GM12878 (cell line): ENCODE data around the gene GRIA4. TPM values are rescaled to one million over a fixed set of nuclear protein-coding genes. Genes with fewer than 3 reads are reported as not detected.

ENCODE experiments used
- MXI1 ChIP-seq: fragments of 150-350 bp; IDR thresholded peaks from 2 replicates; pipeline ENCODE4 v1.6.1; 2011; ENCODE audit warnings: low read depth, mild to moderate bottlenecking, inconsistent platforms, low read length, improper control_type of control experiment
- NR2C2 ChIP-seq: IDR thresholded peaks from 2 replicates; pipeline ENCODE4 v1.6.1; 2011; ENCODE audit warnings: borderline replicate concordance, low read depth; ENCODE audit not compliant: control insufficient read depth, insufficient read length
- SMAD1 ChIP-seq: fragments of 450-650 bp; IDR thresholded peaks from 2 replicates; pipeline ENCODE4 v1.6.1; 2018; ENCODE audit warnings: mild to moderate bottlenecking, low read depth; ENCODE audit not compliant: partially characterized antibody
- polyA plus RNA-seq, 11 experiments: library from polyadenylated mRNA; depleted of rRNA in 4 of 11; unstranded in 6 of 11; stranded (reverse) in 5 of 11; fragments of >200 nt; fragmentation: Nextera tagmentation in 4 of 11; fragmentation: Illumina TruSeq in 1 of 11; extraction: Ambion mirVana in 4 of 11; extraction: Trizol in 1 of 11; gene quantifications; 1 replicate in 1 of 11; 2 replicates in 10 of 11; pipeline versions ENCODE4 v1.2.1 to v1.2.3, GENCODE V29; 2011 to 2016; ENCODE audit warnings: inconsistent platforms in 2 of 11, missing spikeins in 2 of 11, low read depth in 1 of 11
- total RNA-seq, 4 experiments: library from RNA; depleted of rRNA in 3 of 4; stranded (reverse); fragments of >200 nt in 3 of 4; fragmentation: Illumina TruSeq in 1 of 4; extraction: Trizol in 1 of 4; gene quantifications; 2 replicates each; pipeline versions ENCODE4 v1.2.1 to v1.2.3, GENCODE V29; 2013 to 2021
- TF ChIP-seq, protein P1 (sequence below): fragments of 450-650 bp; IDR thresholded peaks from 2 replicates; pipeline ENCODE4 v1.6.1; 2017; ENCODE audit warnings: mild to moderate bottlenecking, low read depth, inconsistent platforms; ENCODE audit not compliant: poor library complexity, severe bottlenecking
- TF ChIP-seq, protein P2 (sequence below): fragments of 450-650 bp; formaldehyde crosslinking; IDR thresholded peaks from 2 replicates; pipeline ENCODE4 v1.5.0; 2022; ENCODE audit warnings: mild to moderate bottlenecking, missing genetic modification characterization
- TF ChIP-seq, protein P3 (sequence below): IDR thresholded peaks from 2 replicates; pipeline ENCODE4 v1.6.1; 2012; ENCODE audit warnings: improper control_type of control experiment, low read depth, low read length; ENCODE audit not compliant: insufficient replicate concordance

GRIA4 gene
- total and polyA plus RNA-seq, 10 of the 15 experiments (the other 5 are each of a cell fraction or from before 2014, with no cell fraction given), result 0.04 TPM; not detected in 9

- TF ChIP-seq SMAD1 (no peak), MXI1 (no peak), NR2C2 (no peak)
- TF ChIP-seq, protein P1, sequence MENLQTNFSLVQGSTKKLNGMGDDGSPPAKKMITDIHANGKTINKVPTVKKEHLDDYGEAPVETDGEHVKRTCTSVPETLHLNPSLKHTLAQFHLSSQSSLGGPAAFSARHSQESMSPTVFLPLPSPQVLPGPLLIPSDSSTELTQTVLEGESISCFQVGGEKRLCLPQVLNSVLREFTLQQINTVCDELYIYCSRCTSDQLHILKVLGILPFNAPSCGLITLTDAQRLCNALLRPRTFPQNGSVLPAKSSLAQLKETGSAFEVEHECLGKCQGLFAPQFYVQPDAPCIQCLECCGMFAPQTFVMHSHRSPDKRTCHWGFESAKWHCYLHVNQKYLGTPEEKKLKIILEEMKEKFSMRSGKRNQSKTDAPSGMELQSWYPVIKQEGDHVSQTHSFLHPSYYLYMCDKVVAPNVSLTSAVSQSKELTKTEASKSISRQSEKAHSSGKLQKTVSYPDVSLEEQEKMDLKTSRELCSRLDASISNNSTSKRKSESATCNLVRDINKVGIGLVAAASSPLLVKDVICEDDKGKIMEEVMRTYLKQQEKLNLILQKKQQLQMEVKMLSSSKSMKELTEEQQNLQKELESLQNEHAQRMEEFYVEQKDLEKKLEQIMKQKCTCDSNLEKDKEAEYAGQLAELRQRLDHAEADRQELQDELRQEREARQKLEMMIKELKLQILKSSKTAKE, result no peak
- TF ChIP-seq, protein P2, sequence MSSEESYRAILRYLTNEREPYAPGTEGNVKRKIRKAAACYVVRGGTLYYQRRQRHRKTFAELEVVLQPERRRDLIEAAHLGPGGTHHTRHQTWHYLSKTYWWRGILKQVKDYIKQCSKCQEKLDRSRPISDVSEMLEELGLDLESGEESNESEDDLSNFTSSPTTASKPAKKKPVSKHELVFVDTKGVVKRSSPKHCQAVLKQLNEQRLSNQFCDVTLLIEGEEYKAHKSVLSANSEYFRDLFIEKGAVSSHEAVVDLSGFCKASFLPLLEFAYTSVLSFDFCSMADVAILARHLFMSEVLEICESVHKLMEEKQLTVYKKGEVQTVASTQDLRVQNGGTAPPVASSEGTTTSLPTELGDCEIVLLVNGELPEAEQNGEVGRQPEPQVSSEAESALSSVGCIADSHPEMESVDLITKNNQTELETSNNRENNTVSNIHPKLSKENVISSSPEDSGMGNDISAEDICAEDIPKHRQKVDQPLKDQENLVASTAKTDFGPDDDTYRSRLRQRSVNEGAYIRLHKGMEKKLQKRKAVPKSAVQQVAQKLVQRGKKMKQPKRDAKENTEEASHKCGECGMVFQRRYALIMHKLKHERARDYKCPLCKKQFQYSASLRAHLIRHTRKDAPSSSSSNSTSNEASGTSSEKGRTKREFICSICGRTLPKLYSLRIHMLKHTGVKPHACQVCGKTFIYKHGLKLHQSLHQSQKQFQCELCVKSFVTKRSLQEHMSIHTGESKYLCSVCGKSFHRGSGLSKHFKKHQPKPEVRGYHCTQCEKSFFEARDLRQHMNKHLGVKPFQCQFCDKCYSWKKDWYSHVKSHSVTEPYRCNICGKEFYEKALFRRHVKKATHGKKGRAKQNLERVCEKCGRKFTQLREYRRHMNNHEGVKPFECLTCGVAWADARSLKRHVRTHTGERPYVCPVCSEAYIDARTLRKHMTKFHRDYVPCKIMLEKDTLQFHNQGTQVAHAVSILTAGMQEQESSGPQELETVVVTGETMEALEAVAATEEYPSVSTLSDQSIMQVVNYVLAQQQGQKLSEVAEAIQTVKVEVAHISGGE (CRISPR knock-in tag), result no peak
- TF ChIP-seq, protein P3, sequence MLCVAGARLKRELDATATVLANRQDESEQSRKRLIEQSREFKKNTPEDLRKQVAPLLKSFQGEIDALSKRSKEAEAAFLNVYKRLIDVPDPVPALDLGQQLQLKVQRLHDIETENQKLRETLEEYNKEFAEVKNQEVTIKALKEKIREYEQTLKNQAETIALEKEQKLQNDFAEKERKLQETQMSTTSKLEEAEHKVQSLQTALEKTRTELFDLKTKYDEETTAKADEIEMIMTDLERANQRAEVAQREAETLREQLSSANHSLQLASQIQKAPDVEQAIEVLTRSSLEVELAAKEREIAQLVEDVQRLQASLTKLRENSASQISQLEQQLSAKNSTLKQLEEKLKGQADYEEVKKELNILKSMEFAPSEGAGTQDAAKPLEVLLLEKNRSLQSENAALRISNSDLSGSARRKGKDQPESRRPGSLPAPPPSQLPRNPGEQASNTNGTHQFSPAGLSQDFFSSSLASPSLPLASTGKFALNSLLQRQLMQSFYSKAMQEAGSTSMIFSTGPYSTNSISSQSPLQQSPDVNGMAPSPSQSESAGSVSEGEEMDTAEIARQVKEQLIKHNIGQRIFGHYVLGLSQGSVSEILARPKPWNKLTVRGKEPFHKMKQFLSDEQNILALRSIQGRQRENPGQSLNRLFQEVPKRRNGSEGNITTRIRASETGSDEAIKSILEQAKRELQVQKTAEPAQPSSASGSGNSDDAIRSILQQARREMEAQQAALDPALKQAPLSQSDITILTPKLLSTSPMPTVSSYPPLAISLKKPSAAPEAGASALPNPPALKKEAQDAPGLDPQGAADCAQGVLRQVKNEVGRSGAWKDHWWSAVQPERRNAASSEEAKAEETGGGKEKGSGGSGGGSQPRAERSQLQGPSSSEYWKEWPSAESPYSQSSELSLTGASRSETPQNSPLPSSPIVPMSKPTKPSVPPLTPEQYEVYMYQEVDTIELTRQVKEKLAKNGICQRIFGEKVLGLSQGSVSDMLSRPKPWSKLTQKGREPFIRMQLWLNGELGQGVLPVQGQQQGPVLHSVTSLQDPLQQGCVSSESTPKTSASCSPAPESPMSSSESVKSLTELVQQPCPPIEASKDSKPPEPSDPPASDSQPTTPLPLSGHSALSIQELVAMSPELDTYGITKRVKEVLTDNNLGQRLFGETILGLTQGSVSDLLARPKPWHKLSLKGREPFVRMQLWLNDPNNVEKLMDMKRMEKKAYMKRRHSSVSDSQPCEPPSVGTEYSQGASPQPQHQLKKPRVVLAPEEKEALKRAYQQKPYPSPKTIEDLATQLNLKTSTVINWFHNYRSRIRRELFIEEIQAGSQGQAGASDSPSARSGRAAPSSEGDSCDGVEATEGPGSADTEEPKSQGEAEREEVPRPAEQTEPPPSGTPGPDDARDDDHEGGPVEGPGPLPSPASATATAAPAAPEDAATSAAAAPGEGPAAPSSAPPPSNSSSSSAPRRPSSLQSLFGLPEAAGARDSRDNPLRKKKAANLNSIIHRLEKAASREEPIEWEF, result no peak
Observed at GRCh38 chr11:105953886-105954285, 344.0 kb downstream of the GRIA4 start (continued).
